ENCODE data around the gene SLC5A11.

Gene SLC5A11

GRCh38 chr16:24909856-24910255, 64.1 kb downstream of the SLC5A11 start:
- TF ChIP-seq SIN3A (IDR thresholded peaks at IDR 0.05; ENCODE audit: borderline replicate concordance, insufficient read depth, low read length) (no peak), REST (IDR thresholded peaks at IDR 0.05; ENCODE audit: insufficient read depth in 1 of 2, low read depth in 2 of 2, low read length in 2 of 2) (no peak), POLR2AphosphoS5 (IDR thresholded peaks at IDR 0.05; ENCODE audit: low read depth, low read length) (no peak), FOXP2 (optimal IDR thresholded peaks at IDR 0.05; ENCODE audit: borderline replicate concordance, extremely low read depth, extremely low read length, insufficient read depth) (no peak), TAF1 (IDR thresholded peaks at IDR 0.05; ENCODE audit: borderline replicate concordance, insufficient read depth, low read length) (no peak)

GRCh38 chr16:24915019-24915418, 69.3 kb downstream of the SLC5A11 start:
- TF ChIP-seq POLR2AphosphoS5 (IDR thresholded peaks at IDR 0.05; ENCODE audit: low read depth, low read length) (no peak), TAF1 (IDR thresholded peaks at IDR 0.05; ENCODE audit: borderline replicate concordance, insufficient read depth, low read length) (no peak), FOXP2 (optimal IDR thresholded peaks at IDR 0.05; ENCODE audit: borderline replicate concordance, extremely low read depth, extremely low read length, insufficient read depth) (no peak), SIN3A (IDR thresholded peaks at IDR 0.05; ENCODE audit: borderline replicate concordance, insufficient read depth, low read length) (no peak), REST (IDR thresholded peaks at IDR 0.05; ENCODE audit: insufficient read depth in 1 of 2, low read depth in 2 of 2, low read length in 2 of 2) (no peak)

- TF ChIP-seq SIN3A (IDR thresholded peaks at IDR 0.05; ENCODE audit: borderline replicate concordance, insufficient read depth, low read length) (no peak), TAF1 (IDR thresholded peaks at IDR 0.05; ENCODE audit: borderline replicate concordance, insufficient read depth, low read length) (no peak), REST (IDR thresholded peaks at IDR 0.05; ENCODE audit: insufficient read depth in 1 of 2, low read depth in 2 of 2, low read length in 2 of 2) (no peak), FOXP2 (optimal IDR thresholded peaks at IDR 0.05; ENCODE audit: borderline replicate concordance, extremely low read depth, extremely low read length, insufficient read depth) (no peak), POLR2AphosphoS5 (IDR thresholded peaks at IDR 0.05; ENCODE audit: low read depth, low read length) (no peak)
Measured at GRCh38 chr16:24915576-24915975, 69.8 kb downstream of the SLC5A11 start.

- no peak for TF ChIP-seq POLR2AphosphoS5 (IDR thresholded peaks at IDR 0.05; ENCODE audit: low read depth, low read length)
Measured at GRCh38 chr16:24917236-24917635, 71.5 kb downstream of the SLC5A11 start.

- TF ChIP-seq SIN3A (IDR thresholded peaks at IDR 0.05; ENCODE audit: borderline replicate concordance, insufficient read depth, low read length) (no peak), FOXP2 (optimal IDR thresholded peaks at IDR 0.05; ENCODE audit: borderline replicate concordance, extremely low read depth, extremely low read length, insufficient read depth) (no peak), TAF1 (IDR thresholded peaks at IDR 0.05; ENCODE audit: borderline replicate concordance, insufficient read depth, low read length) (no peak), POLR2AphosphoS5 (IDR thresholded peaks at IDR 0.05; ENCODE audit: low read depth, low read length) (no peak)
Measured at GRCh38 chr16:24917891-24918290, 72.1 kb downstream of the SLC5A11 start.

GRCh38 chr16:24918641-24919040, 72.9 kb downstream of the SLC5A11 start:
- TF ChIP-seq REST (IDR thresholded peaks at IDR 0.05; ENCODE audit: insufficient read depth in 1 of 2, low read depth in 2 of 2, low read length in 2 of 2) (no peak), SIN3A (IDR thresholded peaks at IDR 0.05; ENCODE audit: borderline replicate concordance, insufficient read depth, low read length) (no peak), POLR2AphosphoS5 (IDR thresholded peaks at IDR 0.05; ENCODE audit: low read depth, low read length) (no peak), FOXP2 (optimal IDR thresholded peaks at IDR 0.05; ENCODE audit: borderline replicate concordance, extremely low read depth, extremely low read length, insufficient read depth) (no peak), TAF1 (IDR thresholded peaks at IDR 0.05; ENCODE audit: borderline replicate concordance, insufficient read depth, low read length) (no peak)

Data from PFSK-1 (cell line).